Glutamatergic neuron (in vitro differentiated cells): ENCODE data around the gene CEACAM19. TPM values are rescaled to one million over a fixed set of nuclear protein-coding genes. Genes with fewer than 3 reads are reported as not detected.
"Not testable (repeated sequence)": the region's sequence is repeated elsewhere in the genome, so short reads cannot be mapped to it uniquely, and the experiment has no call there.

Experiments
- DNase-seq: peaks from one replicate; pipeline ENCODE4 v3.0.0; 2022
- H3K27ac Mint-ChIP-seq: one replicate; pipeline ENCODE4 v1.8.0; 2020; ENCODE audit warnings: mild to moderate bottlenecking, mixed read lengths, inconsistent platforms; ENCODE audit not compliant: unreplicated experiment
- H3K27me3 Mint-ChIP-seq: one replicate; pipeline ENCODE4 v1.8.0; 2020; ENCODE audit warnings: mild to moderate bottlenecking, moderate library complexity, mixed read lengths, inconsistent platforms; ENCODE audit not compliant: unreplicated experiment
- H3K36me3 Mint-ChIP-seq: one replicate; pipeline ENCODE4 v1.8.0; 2020; ENCODE audit warnings: mild to moderate bottlenecking, mixed read lengths, inconsistent platforms; ENCODE audit not compliant: unreplicated experiment
- H3K4me1 Mint-ChIP-seq: one replicate; pipeline ENCODE4 v1.8.0; 2020; ENCODE audit warnings: mild to moderate bottlenecking, low read depth, mixed read lengths, inconsistent platforms; ENCODE audit not compliant: unreplicated experiment
- H3K4me3 Mint-ChIP-seq: one replicate; pipeline ENCODE4 v1.8.0; 2020; ENCODE audit warnings: mild to moderate bottlenecking, mixed read lengths, inconsistent platforms; ENCODE audit not compliant: unreplicated experiment
- H3K9me3 Mint-ChIP-seq: one replicate; pipeline ENCODE4 v1.8.0; 2020; ENCODE audit warnings: mild to moderate bottlenecking, moderate library complexity, mixed read lengths, inconsistent platforms; ENCODE audit not compliant: unreplicated experiment
- total RNA-seq: library from RNA; stranded (reverse); fragmentation: NEBNext Ultra II Directional; extraction: Animal tissue kit (Norgen Biotek cat#: 25700); gene quantifications from one replicate; pipeline ENCODE4 v1.2.1, GENCODE V29; 2021; ENCODE audit not compliant: unreplicated experiment
- TF ChIP-seq, protein P1 (sequence below): fragments of 200-600 bp; sonication (generic); IDR thresholded peaks from one replicate; pipeline ENCODE4 v1.5.0; 2021; ENCODE audit not compliant: partially characterized antibody, unreplicated experiment

Gene CEACAM19
- total RNA-seq, 1 donor from 2014 or later: 1.5 TPM

DNA sequence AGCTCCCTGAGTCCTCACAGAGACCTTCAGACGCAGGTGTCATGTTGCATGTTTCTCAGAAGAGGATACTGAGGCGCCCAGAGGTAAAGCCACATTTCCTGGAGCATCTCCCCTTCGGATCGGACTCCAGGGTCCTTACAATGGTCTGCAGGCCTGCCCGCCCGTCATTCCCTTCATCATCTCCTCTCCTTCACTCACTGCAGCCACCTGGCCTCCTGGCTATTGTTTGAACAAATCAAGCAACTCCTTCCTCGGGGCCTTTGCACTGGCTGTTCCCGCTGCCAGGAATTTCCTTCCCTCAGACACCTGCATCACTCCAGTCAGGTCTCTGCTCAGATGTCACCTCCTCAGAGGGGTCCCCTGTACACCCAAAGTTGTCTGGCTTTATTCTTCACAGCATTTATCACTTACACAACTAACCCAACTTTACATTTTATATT, 48.0 kb downstream of the CEACAM19 start:
- no peak for DNase-seq
- Mint-ChIP-seq H3K36me3 (no peaks in the 10 kb centered on the region), H3K27me3 (no peaks in the 10 kb centered on the region), H3K9me3 (peaks cover 2% of the 10 kb centered on the region), H3K4me3 (no peak overlapping the region), H3K27ac (no peak overlapping the region), H3K4me1 (no peaks in the 10 kb centered on the region)
- TF ChIP-seq, protein P1, sequence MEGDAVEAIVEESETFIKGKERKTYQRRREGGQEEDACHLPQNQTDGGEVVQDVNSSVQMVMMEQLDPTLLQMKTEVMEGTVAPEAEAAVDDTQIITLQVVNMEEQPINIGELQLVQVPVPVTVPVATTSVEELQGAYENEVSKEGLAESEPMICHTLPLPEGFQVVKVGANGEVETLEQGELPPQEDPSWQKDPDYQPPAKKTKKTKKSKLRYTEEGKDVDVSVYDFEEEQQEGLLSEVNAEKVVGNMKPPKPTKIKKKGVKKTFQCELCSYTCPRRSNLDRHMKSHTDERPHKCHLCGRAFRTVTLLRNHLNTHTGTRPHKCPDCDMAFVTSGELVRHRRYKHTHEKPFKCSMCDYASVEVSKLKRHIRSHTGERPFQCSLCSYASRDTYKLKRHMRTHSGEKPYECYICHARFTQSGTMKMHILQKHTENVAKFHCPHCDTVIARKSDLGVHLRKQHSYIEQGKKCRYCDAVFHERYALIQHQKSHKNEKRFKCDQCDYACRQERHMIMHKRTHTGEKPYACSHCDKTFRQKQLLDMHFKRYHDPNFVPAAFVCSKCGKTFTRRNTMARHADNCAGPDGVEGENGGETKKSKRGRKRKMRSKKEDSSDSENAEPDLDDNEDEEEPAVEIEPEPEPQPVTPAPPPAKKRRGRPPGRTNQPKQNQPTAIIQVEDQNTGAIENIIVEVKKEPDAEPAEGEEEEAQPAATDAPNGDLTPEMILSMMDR: no peak

DNA sequence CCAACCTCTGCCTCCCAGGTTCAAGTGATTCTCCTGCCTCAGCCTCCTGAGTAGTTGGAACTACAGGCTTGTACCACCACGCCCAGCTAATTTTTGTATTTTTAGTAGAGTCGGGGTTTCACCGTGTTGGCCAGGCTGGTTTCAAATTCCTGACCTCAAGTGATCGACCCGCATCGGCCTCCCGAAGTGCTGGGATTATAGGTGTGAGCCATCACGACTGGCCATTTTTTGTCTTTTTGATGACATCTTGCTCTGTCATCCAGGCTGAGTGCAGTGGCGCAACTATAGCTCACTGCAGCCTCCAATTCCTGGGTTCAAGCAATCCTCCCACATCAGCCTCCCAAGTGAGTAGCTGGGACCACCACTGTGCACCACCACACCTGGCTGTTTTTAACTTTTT, 49.1 kb downstream of the CEACAM19 start:
- H3K9me3 Mint-ChIP-seq, H3K4me1 Mint-ChIP-seq, H3K27ac Mint-ChIP-seq, H3K27me3 Mint-ChIP-seq, DNase-seq, H3K36me3 Mint-ChIP-seq, H3K4me3 Mint-ChIP-seq: not testable (repeated sequence)

DNA sequence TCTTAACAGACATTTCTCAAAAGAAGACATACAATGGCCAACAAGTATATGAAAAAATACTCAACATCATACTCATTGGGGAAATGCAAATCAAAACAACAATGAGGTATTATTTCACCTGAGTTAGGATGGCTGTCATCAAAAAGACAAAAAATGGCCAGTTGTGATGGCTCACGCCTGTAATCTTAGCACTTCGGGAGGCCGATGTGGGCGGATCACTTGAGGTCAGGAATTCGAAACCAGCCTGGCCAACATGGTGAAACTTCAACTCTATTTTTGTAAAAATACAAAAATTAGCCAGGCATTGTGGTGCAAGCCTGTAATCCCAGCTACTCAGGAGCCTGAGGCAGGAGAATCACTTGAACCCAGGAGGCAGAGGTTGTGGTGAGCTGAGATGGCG, 49.7 kb downstream of the CEACAM19 start:
- Mint-ChIP-seq H3K27me3 (no peaks in the 10 kb centered on the region), H3K4me3 (no peak overlapping the region), H3K36me3 (no peaks in the 10 kb centered on the region), H3K27ac (no peak overlapping the region), H3K9me3 (peaks cover 4% of the 10 kb centered on the region), H3K4me1 (no peaks in the 10 kb centered on the region)
- DNase-seq: no peak
- TF ChIP-seq, protein P1: no peak

DNA sequence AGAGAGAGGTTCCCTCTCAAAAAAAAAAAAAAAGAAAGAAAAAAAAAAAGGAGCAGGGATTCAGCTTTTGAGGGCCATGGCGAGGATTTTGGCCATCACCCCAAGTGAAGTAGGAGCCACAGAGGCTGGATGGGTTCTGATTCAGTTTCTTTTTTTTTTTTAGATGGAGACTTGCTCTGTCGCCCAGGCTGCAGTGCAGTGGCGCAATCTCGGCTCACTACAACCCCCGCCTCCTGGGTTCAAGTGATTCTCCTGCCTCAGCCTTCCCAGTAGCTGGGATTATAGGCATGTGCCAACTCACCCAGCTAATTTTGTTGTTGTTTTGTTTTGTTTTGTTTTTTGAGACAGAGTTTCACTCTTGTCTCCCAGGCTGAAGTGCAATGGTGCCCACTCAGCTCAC, 50.1 kb downstream of the CEACAM19 start:
- not testable (repeated sequence) for H3K4me1 Mint-ChIP-seq, H3K27ac Mint-ChIP-seq, H3K4me3 Mint-ChIP-seq, H3K36me3 Mint-ChIP-seq, H3K27me3 Mint-ChIP-seq, H3K9me3 Mint-ChIP-seq, DNase-seq

DNA sequence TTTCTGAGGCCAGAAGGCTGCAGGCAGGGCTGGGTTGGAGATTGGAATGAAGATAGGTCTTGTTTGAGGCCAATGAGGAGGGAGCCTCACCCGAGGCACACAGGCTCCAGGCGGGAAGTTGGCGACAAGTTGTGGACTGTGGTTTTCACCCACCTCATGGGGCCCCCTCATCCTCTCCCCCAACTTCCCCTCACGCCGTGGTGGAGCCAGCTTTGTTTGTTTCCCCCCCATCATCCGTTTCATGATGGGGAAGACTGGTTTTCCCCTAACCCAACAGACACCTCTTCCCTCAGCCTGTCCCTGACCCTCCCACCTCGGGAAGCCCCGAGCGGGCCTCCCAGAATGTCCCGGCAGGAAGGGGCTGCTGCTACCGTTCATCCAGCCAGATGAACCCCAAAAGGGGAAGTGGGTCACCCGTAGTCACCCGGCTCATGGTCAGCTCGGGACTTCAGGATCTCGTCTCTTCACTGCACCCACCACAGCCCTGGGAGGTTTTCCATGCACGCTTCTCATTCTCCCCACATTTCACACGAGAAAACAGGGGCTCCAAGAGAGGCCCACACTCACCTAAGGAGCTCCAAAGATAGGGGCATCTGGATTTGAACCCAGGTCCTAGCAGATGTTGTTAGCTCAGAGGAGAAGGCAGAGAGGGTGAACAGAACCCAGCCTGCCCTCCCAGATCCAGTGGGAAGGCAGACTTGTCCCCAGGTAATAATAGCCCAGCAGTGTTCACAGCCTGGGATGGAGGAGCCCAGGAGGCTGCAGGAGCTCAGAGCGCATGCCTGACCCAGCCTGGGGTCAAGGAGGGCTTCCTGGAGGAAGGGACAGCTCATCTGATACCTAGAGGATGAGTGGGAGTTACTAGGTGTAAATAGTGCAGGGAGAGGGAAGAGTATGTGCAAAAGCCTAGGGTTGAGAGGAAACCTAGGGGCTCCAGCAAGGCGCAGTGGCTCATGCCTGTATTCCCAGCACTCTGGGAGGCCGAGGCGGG, 51.1 kb downstream of the CEACAM19 start:
- no peak overlapping the region for H3K4me3 Mint-ChIP-seq
- H3K9me3 Mint-ChIP-seq: peaks cover 4% of the 10 kb centered on the region
- no peaks in the 10 kb centered on the region for H3K36me3 Mint-ChIP-seq
- H3K27ac Mint-ChIP-seq: no peak overlapping the region
- TF ChIP-seq, protein P1: no peak
- H3K4me1 Mint-ChIP-seq: peaks cover 2% of the 10 kb centered on the region
- no peak for DNase-seq
- H3K27me3 Mint-ChIP-seq: no peaks in the 10 kb centered on the region
